HCT116 (cell line): Measurements from ENCODE around the gene EIF4EBP3. TPM values are rescaled to one million over a fixed set of nuclear protein-coding genes. Genes with fewer than 3 reads are reported as not detected.
"Not testable (repeated sequence)": the region's sequence is repeated elsewhere in the genome, so short reads cannot be mapped to it uniquely, and the experiment has no call there.

Source experiments
- ATAC-seq: fragments of 200-7000 bp; cut with Tn5 transposase; 2 replicates; pipeline ENCODE4 v1.9.1; 2020; ENCODE audit warnings: mild to moderate bottlenecking, moderate library complexity
- BruUV-seq: library from RNA; stranded (reverse); fragments of 400-500 nt; replicated peaks from 2 replicates; lab custom pipeline; 2021; lab: Mats Ljungman, UMichigan
- CTCF ChIA-PET: fragments of 300-600 bp; sonication (Branson Sonifier 250); formaldehyde crosslinking; loops from one replicate; lab custom pipeline; 2021; ENCODE audit warnings: antibody characterized with exemption; lab: Charles Lee
- POLR2A ChIA-PET: fragments of 300-600, 350-600 bp; sonication (Branson Sonifier 250); formaldehyde crosslinking; loops from one replicate; lab custom pipeline; 2021; ENCODE audit warnings: antibody characterized with exemption; lab: Charles Lee
- RAD21 ChIA-PET, 2 experiments: fragments of 300-600 bp; sonication (Branson Sonifier 250); formaldehyde crosslinking; loops; one replicate each; lab custom pipeline; 2023; ENCODE audit warnings: low total read pairs in 2 of 2; ENCODE audit not compliant: uncharacterized antibody in 2 of 2, unreplicated experiment in 2 of 2, low non-redundant PET in 1 of 2; lab: Charles Lee
- DNase-seq: peaks from one replicate; pipeline ENCODE4 v3.0.0-alpha.2; 2010; ENCODE audit warnings: low read depth, low spot score
- H2AFZ ChIP-seq: fragments of 200-600 bp; shearing (Covaris generic), sonication (generic); 2 replicates; pipeline ENCODE4 v1.6.1; 2017; ENCODE audit warnings: low read depth, mixed run types, mixed read lengths, antibody characterized with exemption, low read length; ENCODE audit not compliant: poor library complexity, severe bottlenecking
- H3K27ac ChIP-seq: 2 replicates; pipeline ENCODE4 v1.5.1; 2012; ENCODE audit warnings: low read depth, low read length
- H3K27me3 ChIP-seq: fragments of 200-600 bp; sonication (generic); 2 replicates; pipeline ENCODE4 v1.6.1; 2016; ENCODE audit warnings: mixed run types, low read length, mixed read lengths; ENCODE audit not compliant: insufficient read depth
- H3K36me3 ChIP-seq, 2 experiments: fragments of 200-500 bp in 1 of 2; fragments of 200-600 bp in 1 of 2; sonication (Bioruptor generic) in 1 of 2; sonication (generic) in 1 of 2; 2 replicates each; pipeline versions ENCODE4 v1.5.1 to v1.6.1; 2014 to 2016; ENCODE audit warnings: low read length in 2 of 2, inconsistent platforms in 1 of 2, mixed read lengths in 1 of 2, mixed run types in 1 of 2; ENCODE audit not compliant: insufficient read depth in 2 of 2, control insufficient read depth in 1 of 2
- H3K4me1 ChIP-seq, 2 experiments: fragments of 200-600 bp in 1 of 2; sonication (generic) in 1 of 2; 2 replicates each; pipeline versions ENCODE4 v1.5.1 to v1.6.1; 2012 to 2017; ENCODE audit warnings: low read length in 2 of 2, inconsistent platforms in 1 of 2, mild to moderate bottlenecking in 1 of 2, mixed read lengths in 1 of 2, mixed run types in 1 of 2, moderate library complexity in 1 of 2; ENCODE audit not compliant: insufficient read depth in 2 of 2, control insufficient read depth in 1 of 2
- H3K4me2 ChIP-seq: fragments of 200-600 bp; sonication (generic); 2 replicates; pipeline ENCODE4 v1.6.1; 2017; ENCODE audit warnings: mixed run types, low read length, mixed read lengths
- H3K4me3 ChIP-seq, 2 experiments: fragments of 200-600 bp in 1 of 2; sonication (generic) in 1 of 2; replicated peaks in 1 of 2; 2 replicates each; pipeline ENCODE4 v1.5.1; 2011 to 2016; ENCODE audit warnings: low read length in 2 of 2, control low read depth in 1 of 2, low read depth in 1 of 2, mild to moderate bottlenecking in 1 of 2, mixed read lengths in 1 of 2, mixed run types in 1 of 2
- H3K79me2 ChIP-seq: fragments of 200-600 bp; sonication (generic); 2 replicates; pipeline ENCODE4 v1.6.1; 2017; ENCODE audit warnings: mild to moderate bottlenecking, mixed run types, low read length, moderate library complexity, mixed read lengths; ENCODE audit not compliant: insufficient read depth
- H3K9ac ChIP-seq: fragments of 200-600 bp; sonication (generic); 2 replicates; pipeline ENCODE4 v1.6.1; 2016; ENCODE audit warnings: low read length, mixed read lengths
- H3K9me2 ChIP-seq: fragments of 200-600 bp; sonication (generic), shearing (Covaris generic); 2 replicates; pipeline ENCODE4 v1.6.1; 2017; ENCODE audit warnings: mixed run types, mild to moderate bottlenecking, moderate library complexity; ENCODE audit not compliant: insufficient read depth
- H3K9me3 ChIP-seq, 2 experiments: fragments of 200-500 bp in 1 of 2; fragments of 200-600 bp in 1 of 2; sonication (Bioruptor generic) in 1 of 2; sonication (generic) in 1 of 2; 2 replicates each; pipeline ENCODE4 v1.6.1; 2014 to 2017; ENCODE audit warnings: low read length in 2 of 2, mixed read lengths in 2 of 2, inconsistent platforms in 1 of 2, low read depth in 1 of 2, mild to moderate bottlenecking in 1 of 2, mixed run types in 1 of 2, moderate library complexity in 1 of 2; ENCODE audit not compliant: control insufficient read depth in 1 of 2, insufficient read depth in 1 of 2
- H4K20me1 ChIP-seq: fragments of 200-600 bp; sonication (generic), shearing (Covaris generic); 2 replicates; pipeline ENCODE4 v1.6.1; 2017; ENCODE audit warnings: mixed run types, mild to moderate bottlenecking, moderate library complexity; ENCODE audit not compliant: insufficient read depth
- CBX3 ChIP-seq: IDR thresholded peaks from 2 replicates; pipeline ENCODE4 v1.6.1; 2012; ENCODE audit warnings: low read depth
- CEBPB ChIP-seq: IDR thresholded peaks from 2 replicates; pipeline ENCODE4 v1.6.1; 2012; ENCODE audit warnings: low read depth
- ELF1 ChIP-seq: IDR thresholded peaks from 2 replicates; pipeline ENCODE4 v1.6.1; 2012; ENCODE audit warnings: low read depth, borderline replicate concordance
- EZH2 ChIP-seq: fragments of 200-600 bp; sonication (generic); IDR thresholded peaks from 2 replicates; pipeline ENCODE4 v1.6.1; 2017; ENCODE audit warnings: antibody characterized with exemption, mixed run types
- FOSL1 ChIP-seq: IDR thresholded peaks from 2 replicates; pipeline ENCODE4 v1.6.1; 2012; ENCODE audit warnings: low read depth
- JUND ChIP-seq: IDR thresholded peaks from 2 replicates; pipeline ENCODE4 v1.6.1; 2012
- POLR2A ChIP-seq: IDR thresholded peaks from 2 replicates; pipeline ENCODE4 v1.7.0; 2011; ENCODE audit warnings: borderline replicate concordance; ENCODE audit not compliant: insufficient read depth, insufficient read length; ENCODE audit errors: extremely low read depth
- SRF ChIP-seq: IDR thresholded peaks from 2 replicates; pipeline ENCODE4 v1.6.1; 2012; ENCODE audit warnings: low read depth
- YY1 ChIP-seq: IDR thresholded peaks from 2 replicates; pipeline ENCODE4 v1.6.1; 2011; ENCODE audit warnings: low read length, low read depth, moderate library complexity, mild to moderate bottlenecking; ENCODE audit not compliant: insufficient replicate concordance; ENCODE audit errors: extremely low read depth
- ZNF274 ChIP-seq: fragments of 200-500 bp; sonication (Bioruptor generic); IDR thresholded peaks from 2 replicates; pipeline ENCODE4 v1.6.1; 2014; ENCODE audit warnings: mild to moderate bottlenecking, low read depth, low read length, inconsistent platforms
- intact Hi-C: fragments of 100-400 bp; cut with micrococcal nuclease; formaldehyde crosslinking; loops from 2 replicates; pipeline ENCODE4 v1.10.0; 2022
- total RNA-seq: library from RNA; stranded (reverse); gene quantifications from one replicate; pipeline ENCODE4 v1.2.1, GENCODE V29; 2021; ENCODE audit not compliant: unreplicated experiment
- TF ChIP-seq, protein P1 (sequence below): IDR thresholded peaks from 2 replicates; pipeline ENCODE4 v1.6.1; 2011; ENCODE audit warnings: mild to moderate bottlenecking, low read length, moderate library complexity; ENCODE audit not compliant: insufficient replicate concordance; ENCODE audit errors: extremely low read depth
- TF ChIP-seq, protein P2 (sequence below): IDR thresholded peaks from 2 replicates; pipeline ENCODE4 v1.6.1; 2012; ENCODE audit warnings: low read depth
- TF ChIP-seq, protein P3 (sequence below): IDR thresholded peaks from 2 replicates; pipeline ENCODE4 v1.6.1; 2012

Gene EIF4EBP3
- total RNA-seq, 1 experiment from 2014 or later: 6.0 TPM

GRCh38 chr5:140576776-140577201 is 29.3 kb downstream of the EIF4EBP3 start:
- BruUV-seq: no TSS peak

DNA sequence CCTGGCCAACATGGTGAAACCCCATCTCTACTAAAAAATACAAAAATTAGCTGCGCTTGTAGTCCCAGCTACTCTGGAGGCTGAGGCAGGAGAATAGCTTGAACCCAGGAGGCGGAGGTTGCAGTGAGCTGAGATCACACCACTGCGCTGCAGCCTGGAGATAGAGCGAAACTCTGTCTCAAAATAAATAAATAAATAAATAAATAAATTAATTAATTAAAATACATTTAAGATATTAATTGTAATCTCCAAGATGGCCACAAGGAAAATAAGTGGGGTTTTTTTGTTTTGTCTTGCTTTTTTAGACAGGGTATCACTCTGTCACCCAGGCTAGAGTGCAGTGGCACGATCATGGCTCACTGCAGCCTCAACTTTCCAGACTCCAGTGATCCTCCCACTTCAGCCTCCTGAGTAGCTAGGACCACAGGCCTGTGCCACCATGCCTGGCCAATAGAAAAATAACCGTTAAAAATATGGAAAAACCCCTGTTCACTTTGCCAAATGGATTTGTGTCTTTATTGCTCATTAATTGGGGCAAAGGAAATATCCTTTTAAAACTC is 31.8 kb downstream of the EIF4EBP3 start:
- POLR2A ChIA-PET, DNase-seq, ATAC-seq, H3K36me3 ChIP-seq, H3K27ac ChIP-seq, H3K9me2 ChIP-seq, H3K27me3 ChIP-seq, H3K4me3 ChIP-seq, H3K9me3 ChIP-seq, RAD21 ChIA-PET, H3K79me2 ChIP-seq, CTCF ChIA-PET, H3K9ac ChIP-seq, H2AFZ ChIP-seq, BruUV-seq, H4K20me1 ChIP-seq, H3K4me2 ChIP-seq, H3K4me1 ChIP-seq: not testable (repeated sequence)
- intact Hi-C loops: loop anchor here (5.0 kb wide), 1 partner anchor 58 kb away; the partner anchor contains the start of gene TMCO6

More at GRCh38 chr5:140576776-140577201, 29.3 kb downstream of the EIF4EBP3 start:
- H3K4me2 ChIP-seq: no peak overlapping the region
- TF ChIP-seq EZH2 (no peak), SRF (no peak), CEBPB (no peak), JUND (no peak), ZNF274 (no peak), ELF1 (no peak), YY1 (no peak), FOSL1 (no peak), POLR2A (no peak), CBX3 (no peak)
- TF ChIP-seq, protein P1, sequence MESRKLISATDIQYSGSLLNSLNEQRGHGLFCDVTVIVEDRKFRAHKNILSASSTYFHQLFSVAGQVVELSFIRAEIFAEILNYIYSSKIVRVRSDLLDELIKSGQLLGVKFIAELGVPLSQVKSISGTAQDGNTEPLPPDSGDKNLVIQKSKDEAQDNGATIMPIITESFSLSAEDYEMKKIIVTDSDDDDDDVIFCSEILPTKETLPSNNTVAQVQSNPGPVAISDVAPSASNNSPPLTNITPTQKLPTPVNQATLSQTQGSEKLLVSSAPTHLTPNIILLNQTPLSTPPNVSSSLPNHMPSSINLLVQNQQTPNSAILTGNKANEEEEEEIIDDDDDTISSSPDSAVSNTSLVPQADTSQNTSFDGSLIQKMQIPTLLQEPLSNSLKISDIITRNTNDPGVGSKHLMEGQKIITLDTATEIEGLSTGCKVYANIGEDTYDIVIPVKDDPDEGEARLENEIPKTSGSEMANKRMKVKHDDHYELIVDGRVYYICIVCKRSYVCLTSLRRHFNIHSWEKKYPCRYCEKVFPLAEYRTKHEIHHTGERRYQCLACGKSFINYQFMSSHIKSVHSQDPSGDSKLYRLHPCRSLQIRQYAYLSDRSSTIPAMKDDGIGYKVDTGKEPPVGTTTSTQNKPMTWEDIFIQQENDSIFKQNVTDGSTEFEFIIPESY: no peak
- TF ChIP-seq, protein P2, sequence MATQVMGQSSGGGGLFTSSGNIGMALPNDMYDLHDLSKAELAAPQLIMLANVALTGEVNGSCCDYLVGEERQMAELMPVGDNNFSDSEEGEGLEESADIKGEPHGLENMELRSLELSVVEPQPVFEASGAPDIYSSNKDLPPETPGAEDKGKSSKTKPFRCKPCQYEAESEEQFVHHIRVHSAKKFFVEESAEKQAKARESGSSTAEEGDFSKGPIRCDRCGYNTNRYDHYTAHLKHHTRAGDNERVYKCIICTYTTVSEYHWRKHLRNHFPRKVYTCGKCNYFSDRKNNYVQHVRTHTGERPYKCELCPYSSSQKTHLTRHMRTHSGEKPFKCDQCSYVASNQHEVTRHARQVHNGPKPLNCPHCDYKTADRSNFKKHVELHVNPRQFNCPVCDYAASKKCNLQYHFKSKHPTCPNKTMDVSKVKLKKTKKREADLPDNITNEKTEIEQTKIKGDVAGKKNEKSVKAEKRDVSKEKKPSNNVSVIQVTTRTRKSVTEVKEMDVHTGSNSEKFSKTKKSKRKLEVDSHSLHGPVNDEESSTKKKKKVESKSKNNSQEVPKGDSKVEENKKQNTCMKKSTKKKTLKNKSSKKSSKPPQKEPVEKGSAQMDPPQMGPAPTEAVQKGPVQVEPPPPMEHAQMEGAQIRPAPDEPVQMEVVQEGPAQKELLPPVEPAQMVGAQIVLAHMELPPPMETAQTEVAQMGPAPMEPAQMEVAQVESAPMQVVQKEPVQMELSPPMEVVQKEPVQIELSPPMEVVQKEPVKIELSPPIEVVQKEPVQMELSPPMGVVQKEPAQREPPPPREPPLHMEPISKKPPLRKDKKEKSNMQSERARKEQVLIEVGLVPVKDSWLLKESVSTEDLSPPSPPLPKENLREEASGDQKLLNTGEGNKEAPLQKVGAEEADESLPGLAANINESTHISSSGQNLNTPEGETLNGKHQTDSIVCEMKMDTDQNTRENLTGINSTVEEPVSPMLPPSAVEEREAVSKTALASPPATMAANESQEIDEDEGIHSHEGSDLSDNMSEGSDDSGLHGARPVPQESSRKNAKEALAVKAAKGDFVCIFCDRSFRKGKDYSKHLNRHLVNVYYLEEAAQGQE: no peak
- TF ChIP-seq, protein P3, sequence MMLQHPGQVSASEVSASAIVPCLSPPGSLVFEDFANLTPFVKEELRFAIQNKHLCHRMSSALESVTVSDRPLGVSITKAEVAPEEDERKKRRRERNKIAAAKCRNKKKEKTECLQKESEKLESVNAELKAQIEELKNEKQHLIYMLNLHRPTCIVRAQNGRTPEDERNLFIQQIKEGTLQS: no peak
- H3K9ac ChIP-seq: no peak overlapping the region
- RAD21 ChIA-PET: no interaction called here
- CTCF ChIA-PET: no interaction called here
- no peaks in the 10 kb centered on the region for H3K4me1 ChIP-seq
- H3K9me3 ChIP-seq: no peaks in the 10 kb centered on the region
- no peaks in the 10 kb centered on the region for H4K20me1 ChIP-seq
- POLR2A ChIA-PET: no interaction called here
- intact Hi-C loops: loop anchor here (5.0 kb wide), 1 partner anchor 61 kb away; the partner anchor contains the start of gene TMCO6
- DNase-seq: no peak
- no peaks in the 10 kb centered on the region for H3K27me3 ChIP-seq
- H3K79me2 ChIP-seq: no peaks in the 10 kb centered on the region
- H3K9me2 ChIP-seq: no peaks in the 10 kb centered on the region
- no peak for ATAC-seq
- no peaks in the 10 kb centered on the region for H3K36me3 ChIP-seq
- no peak overlapping the region for H3K4me3 ChIP-seq
- no peak overlapping the region for H3K27ac ChIP-seq
- no peak overlapping the region for H2AFZ ChIP-seq
